Endodermal cell (in vitro differentiated cells): Measurements from ENCODE around the gene CASP1. TPM values are rescaled to one million over a fixed set of nuclear protein-coding genes. Genes with fewer than 3 reads are reported as not detected.
"Not testable (repeated sequence)": the region's sequence is repeated elsewhere in the genome, so short reads cannot be mapped to it uniquely, and the experiment has no call there.

Experiments
- DNase-seq: peaks from one replicate; pipeline ENCODE4 v3.0.0-alpha.2; 2017
- H3K27ac ChIP-seq: 2 replicates; pipeline ENCODE4 v1.5.1; 2013; ENCODE audit warnings: mild to moderate bottlenecking, low read depth, low read length, moderate library complexity
- H3K27me3 ChIP-seq: 2 replicates; pipeline ENCODE4 v1.6.1; 2013; ENCODE audit warnings: mild to moderate bottlenecking, low read length, moderate library complexity; ENCODE audit not compliant: insufficient read depth, control insufficient read depth, poor library complexity, severe bottlenecking
- H3K36me3 ChIP-seq: 2 replicates; pipeline ENCODE4 v1.7.0; 2013; ENCODE audit warnings: mild to moderate bottlenecking, low read length, moderate library complexity; ENCODE audit not compliant: control insufficient read depth, insufficient read depth
- H3K4me1 ChIP-seq: one replicate; pipeline ENCODE4 v1.7.0; 2013; ENCODE audit warnings: low read length; ENCODE audit not compliant: control insufficient read depth, insufficient read depth
- H3K4me3 ChIP-seq: 2 replicates; pipeline ENCODE4 v1.5.1; 2013; ENCODE audit warnings: mild to moderate bottlenecking, low read length, moderate library complexity
- H3K9ac ChIP-seq: 2 replicates; pipeline ENCODE4 v1.6.1; 2013; ENCODE audit warnings: mild to moderate bottlenecking, low read length, moderate library complexity; ENCODE audit not compliant: poor library complexity, severe bottlenecking; ENCODE audit errors: extremely low read depth
- H3K9me3 ChIP-seq: 2 replicates; pipeline ENCODE4 v1.6.1; 2013; ENCODE audit warnings: mild to moderate bottlenecking, low read length, moderate library complexity; ENCODE audit not compliant: control insufficient read depth
- H3K27ac Mint-ChIP-seq: 2 replicates; pipeline ENCODE4 v1.8.0; 2020; ENCODE audit warnings: mixed read lengths
- H3K27me3 Mint-ChIP-seq: 2 replicates; pipeline ENCODE4 v1.8.0; 2021; ENCODE audit warnings: mild to moderate bottlenecking, mixed read lengths; ENCODE audit not compliant: insufficient read depth
- H3K36me3 Mint-ChIP-seq: 2 replicates; pipeline ENCODE4 v1.8.0; 2020; ENCODE audit warnings: low read depth, mixed read lengths
- H3K4me1 Mint-ChIP-seq: 2 replicates; pipeline ENCODE4 v1.8.0; 2020; ENCODE audit warnings: mixed read lengths
- H3K4me3 Mint-ChIP-seq: 2 replicates; pipeline ENCODE4 v1.8.0; 2020; ENCODE audit warnings: mild to moderate bottlenecking, moderate library complexity, mixed read lengths
- H3K9me3 Mint-ChIP-seq: 2 replicates; pipeline ENCODE4 v1.8.0; 2020; ENCODE audit warnings: mild to moderate bottlenecking, mixed read lengths
- CTCF ChIP-seq: fragments of 200-600 bp; sonication (generic); conservative IDR thresholded peaks from 2 replicates; pipeline ENCODE4 v1.5.0; 2021; ENCODE audit warnings: antibody characterized with exemption, mild to moderate bottlenecking
- WGBS, 2 experiments: methylation state at CpG; one replicate each; pipeline versions ENCODE4 v1.1.5 to v1.1.7; 2013; ENCODE audit warnings: missing lambda C conversion rate in 2 of 2, mixed read lengths in 1 of 2; ENCODE audit not compliant: insufficient coverage in 1 of 2, insufficient read length in 1 of 2; 5-methylcytosine and 5-hydroxymethylcytosine counted together
- total RNA-seq, 2 donors: library from RNA; stranded (reverse); fragmentation: NEBNext Ultra II Directional in 1 of 2; extraction: Animal tissue kit (Norgen Biotek cat#: 25700) in 1 of 2; gene quantifications; 2 replicates in 1 of 2; 3 replicates in 1 of 2; pipeline ENCODE4 v1.2.1, GENCODE V29; 2021

CASP1 gene
- total RNA-seq, 2 donors from 2014 or later = not detected

- TF ChIP-seq CTCF = no peak
- Histone ChIP-seq H3K9me3 (no peaks in the 10 kb centered on the region), H3K4me1 (no peaks in the 10 kb centered on the region), H3K9ac (no peak overlapping the region), H3K27ac (no peak overlapping the region), H3K36me3 (no peaks in the 10 kb centered on the region), H3K27me3 (no peaks in the 10 kb centered on the region), H3K4me3 (no peak overlapping the region)
- Mint-ChIP-seq H3K27ac (no peak overlapping the region), H3K9me3 (no peaks in the 10 kb centered on the region), H3K36me3 (no peaks in the 10 kb centered on the region), H3K27me3 (no peaks in the 10 kb centered on the region), H3K4me1 (no peaks in the 10 kb centered on the region), H3K4me3 (no peak overlapping the region)
- no peak for DNase-seq
- WGBS, 2 experiments = 94 to 97% methylated on average over 4 to 5 of the region's 5 CpGs
Observed at GRCh38 chr11:105045676-105046296, 10.8 kb upstream of the CASP1 start.

GRCh38 chr11:105044557-105045524 is 9.9 kb upstream of the CASP1 start, which contains the start of gene CARD16:
TSS of gene CARD16 (minus strand) at chr11:105045335. CDS start at chr11:105045297, 38 bp downstream.
- H3K9me3 Mint-ChIP-seq, H3K4me1 Mint-ChIP-seq, H3K36me3 Mint-ChIP-seq, H3K4me1 ChIP-seq, DNase-seq, H3K27ac Mint-ChIP-seq, H3K4me3 ChIP-seq, H3K36me3 ChIP-seq, H3K9me3 ChIP-seq, H3K9ac ChIP-seq, H3K27ac ChIP-seq, H3K27me3 Mint-ChIP-seq, H3K27me3 ChIP-seq, H3K4me3 Mint-ChIP-seq: not testable (repeated sequence)
- 83 to 91% methylated on average over 4 to 5 of the region's 5 CpGs for WGBS, 2 experiments

GRCh38 chr11:105042178-105042577 is 7.2 kb upstream of the CASP1 start:
- DNase-seq = no peak
- H3K9ac ChIP-seq = no peak overlapping the region
- Mint-ChIP-seq H3K9me3 (no peaks in the 10 kb centered on the region), H3K27ac (no peak overlapping the region), H3K4me3 (no peak overlapping the region), H3K36me3 (no peaks in the 10 kb centered on the region), H3K27me3 (no peaks in the 10 kb centered on the region), H3K4me1 (no peaks in the 10 kb centered on the region)
- no peak overlapping the region for H3K4me3 ChIP-seq
- H3K27ac ChIP-seq = no peak overlapping the region
- no peaks in the 10 kb centered on the region for H3K9me3 ChIP-seq
- H3K36me3 ChIP-seq = no peaks in the 10 kb centered on the region
- 97% methylated on average over 3 of the region's 3 CpGs; no CpG with 5 or more reads in 1 of the 2 experiments for WGBS, 2 experiments
- no peaks in the 10 kb centered on the region for H3K4me1 ChIP-seq
- H3K27me3 ChIP-seq = no peaks in the 10 kb centered on the region
- no peak for TF ChIP-seq CTCF
